Head of caudate nucleus (tissue), 42 donors: ENCODE measurements around the gene REX1BD.
"Not testable (repeated sequence)": the region's sequence is repeated elsewhere in the genome, so short reads cannot be mapped to it uniquely, and the experiment has no call there.

Experiments used
- DNase-seq, 42 donors: peaks; one replicate each; pipeline versions ENCODE4 v3.0.0 to v3.0.0-alpha.2; 2020 to 2021; ENCODE audit warnings: mixed read lengths in 7 of 42
- intact Hi-C: fragments of 100-400 bp; cut with DNase I; formaldehyde crosslinking; loops from one replicate; pipeline ENCODE4 v1.15.0; 2022

The REX1BD gene

GRCh38 chr19:18588611-18589379 is at the start of gene REX1BD:
TSS of gene REX1BD (plus strand) at chr19:18588798. CDS start at chr19:18588802, 4 bp downstream.
- DNase-seq: peak; percentile 46 to 92 (median 85)
- intact Hi-C loops: loop anchor here (10.0 kb wide), 1 partner anchor 114 kb away; no protein-coding TSS in a partner anchor

- no peak for DNase-seq
- intact Hi-C loops: no loop called here
Measured at GRCh38 chr19:18539372-18539771, 49.2 kb upstream of the REX1BD start.

GRCh38 chr19:18540200-18540599 is 48.4 kb upstream of the REX1BD start:
- intact Hi-C loops, DNase-seq: not testable (repeated sequence)

GRCh38 chr19:18541258-18541991 is 47.2 kb upstream of the REX1BD start:
- intact Hi-C loops: no loop called here
- peak in 20 of 42 donors; percentile 14 to 65 (median 30) for DNase-seq

GRCh38 chr19:18541992-18542940 is 46.3 kb upstream of the REX1BD start:
- DNase-seq: peak in 3 of 42 donors; percentile 10 to 23 (median 14)
- intact Hi-C loops: no loop called here

GRCh38 chr19:18542941-18543813 is 45.4 kb upstream of the REX1BD start, which contains the start of gene FKBP8:
TSS of gene FKBP8 (minus strand) at chr19:18543573. CDS start at chr19:18541970, 1,603 bp downstream.
- intact Hi-C loops: no loop called here
- DNase-seq: peak; percentile 91 to 98 (median 96)

- DNase-seq: peak in 41 of 42 donors; percentile 27 to 91 (median 64)
- intact Hi-C loops: no loop called here
Measured at GRCh38 chr19:18543814-18544475, 44.7 kb upstream of the REX1BD start.

GRCh38 chr19:18551631-18552030 is 37.0 kb upstream of the REX1BD start:
- no peak for DNase-seq
- intact Hi-C loops: no loop called here

GRCh38 chr19:18557411-18558201 is 31.0 kb upstream of the REX1BD start, which contains the start of gene KXD1:
TSS of gene KXD1 (plus strand) at chr19:18557870. CDS start at chr19:18562057, 4,187 bp downstream.
- intact Hi-C loops: no loop called here

GRCh38 chr19:18558202-18558555 is 30.4 kb upstream of the REX1BD start:
- intact Hi-C loops: no loop called here
- peak in 1 of 42 donors; percentile 41 for DNase-seq

More at GRCh38 chr19:18557411-18558201, 31.0 kb upstream of the REX1BD start, which contains the start of gene KXD1:
- DNase-seq: peak; percentile 94 to 99 (median 98)

- intact Hi-C loops: no loop called here
- no peak for DNase-seq
Measured at GRCh38 chr19:18558604-18559003, 30.0 kb upstream of the REX1BD start.

- intact Hi-C loops: no loop called here
- no peak for DNase-seq
Measured at GRCh38 chr19:18559685-18560084, 28.9 kb upstream of the REX1BD start.

- intact Hi-C loops: no loop called here
- DNase-seq: no peak
Measured at GRCh38 chr19:18562086-18562485, 26.5 kb upstream of the REX1BD start.

- no peak for DNase-seq
- intact Hi-C loops: no loop called here
Measured at GRCh38 chr19:18566953-18567352, 21.6 kb upstream of the REX1BD start.

- intact Hi-C loops: no loop called here
- no peak for DNase-seq
Measured at GRCh38 chr19:18568367-18568766, 20.2 kb upstream of the REX1BD start.

- intact Hi-C loops: no loop called here
- peak; percentile 93 to 99 (median 97) for DNase-seq
Measured at GRCh38 chr19:18571564-18572344, 16.8 kb upstream of the REX1BD start, which contains the start of gene UBA52. TSS of gene UBA52 (plus strand) at chr19:18571857. CDS start at chr19:18573301, 1,444 bp downstream.
